GM21529 (cell line): ENCODE data around the gene SSU72.
"Not testable (repeated sequence)": the region's sequence is repeated elsewhere in the genome, so short reads cannot be mapped to it uniquely, and the experiment has no call there.

Experiments
- ATAC-seq: cut with Tn5 transposase; IDR thresholded peaks from one replicate; pipeline ENCODE4 v1.9.1; 2021; ENCODE audit not compliant: unreplicated experiment

Gene SSU72

GRCh38 chr1:1543706-1544099, 31.0 kb downstream of the SSU72 start:
- no peak for ATAC-seq

GRCh38 chr1:1542766-1543705, 31.6 kb downstream of the SSU72 start:
- ATAC-seq, result no peak

- ATAC-seq, result no peak
Measured at GRCh38 chr1:1541956-1542765, 32.5 kb downstream of the SSU72 start.

- no peak for ATAC-seq
Measured at GRCh38 chr1:1540818-1541628, 33.6 kb downstream of the SSU72 start.

GRCh38 chr1:1540090-1540817, 34.4 kb downstream of the SSU72 start, which contains the start of gene TMEM240:
TSS of gene TMEM240 (minus strand) at chr1:1540624. CDS start at chr1:1540346, 278 bp downstream.
- ATAC-seq, result no peak

- ATAC-seq, result no peak
Measured at GRCh38 chr1:1539310-1540089, 35.2 kb downstream of the SSU72 start.

- no peak for ATAC-seq
Measured at GRCh38 chr1:1538989-1539309, 35.7 kb downstream of the SSU72 start.

GRCh38 chr1:1538334-1538733, 36.3 kb downstream of the SSU72 start:
- no peak for ATAC-seq

GRCh38 chr1:1537626-1538250, 36.9 kb downstream of the SSU72 start:
- ATAC-seq, result no peak

GRCh38 chr1:1536938-1537546, 37.6 kb downstream of the SSU72 start:
- no peak for ATAC-seq

- no peak for ATAC-seq
Measured at GRCh38 chr1:1536019-1536937, 38.4 kb downstream of the SSU72 start.

- no peak for ATAC-seq
Measured at GRCh38 chr1:1535201-1536018, 39.3 kb downstream of the SSU72 start.

- ATAC-seq, result no peak
Measured at GRCh38 chr1:1534401-1535154, 40.1 kb downstream of the SSU72 start.

GRCh38 chr1:1533894-1534291, 40.8 kb downstream of the SSU72 start:
- not testable (repeated sequence) for ATAC-seq

GRCh38 chr1:1533176-1533893, 41.3 kb downstream of the SSU72 start:
- not testable (repeated sequence) for ATAC-seq

GRCh38 chr1:1531947-1532346, 42.7 kb downstream of the SSU72 start:
- no peak for ATAC-seq
